Measurements from ENCODE around the gene BIN2.
"Not testable (repeated sequence)": the region's sequence is repeated elsewhere in the genome, so short reads cannot be mapped to it uniquely, and the experiment has no call there.

BIN2 gene

DNA sequence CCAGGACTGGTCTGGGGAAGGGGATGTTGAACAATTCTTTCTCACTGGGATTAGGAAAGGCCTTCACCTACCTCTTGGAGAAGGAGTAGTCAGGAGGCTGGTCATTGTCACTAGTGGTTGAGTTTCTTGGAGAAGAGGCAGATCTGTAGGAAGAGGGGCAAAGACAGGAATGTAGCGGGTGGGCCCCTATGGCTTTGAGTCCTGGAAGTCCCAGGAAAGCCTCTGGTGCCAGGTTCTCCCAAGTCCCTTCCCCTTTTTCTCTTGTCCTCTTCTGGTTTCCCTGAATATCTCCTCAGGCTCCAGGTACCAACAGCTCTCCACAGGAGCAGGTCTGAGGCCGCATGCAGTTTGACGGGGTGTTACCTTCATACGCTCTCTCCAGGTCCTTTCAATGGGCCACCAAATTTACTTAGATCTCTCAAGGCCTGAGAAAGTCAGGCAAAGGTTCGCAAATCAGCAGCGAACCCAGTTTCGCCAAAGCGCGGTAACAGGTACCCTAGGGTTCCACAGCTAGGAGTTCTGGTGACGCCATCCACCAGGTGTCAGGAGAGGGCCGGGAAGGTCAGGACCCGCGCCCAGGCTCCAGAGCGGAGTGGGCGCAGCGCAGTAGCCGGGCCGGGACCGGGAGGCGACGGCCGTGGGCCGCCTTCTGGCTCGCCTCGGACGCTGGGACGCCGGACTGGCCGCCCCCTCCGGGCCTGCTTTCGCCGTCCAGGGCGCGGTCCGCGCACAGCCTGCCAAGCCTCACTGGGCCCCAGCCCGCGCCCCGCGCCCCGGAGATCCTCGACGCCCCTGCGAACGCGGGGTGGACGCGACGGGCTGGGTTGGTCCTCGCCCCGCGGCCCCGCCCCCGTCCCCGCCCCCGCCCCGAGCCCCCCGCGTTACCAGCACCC, 54.6 kb downstream of the BIN2 start:
- no peak for DNase-seq (ENCODE audit: low read depth, low spot score)
- peak overlapping the region; percentile 96 for H3K27ac ChIP-seq

DNA sequence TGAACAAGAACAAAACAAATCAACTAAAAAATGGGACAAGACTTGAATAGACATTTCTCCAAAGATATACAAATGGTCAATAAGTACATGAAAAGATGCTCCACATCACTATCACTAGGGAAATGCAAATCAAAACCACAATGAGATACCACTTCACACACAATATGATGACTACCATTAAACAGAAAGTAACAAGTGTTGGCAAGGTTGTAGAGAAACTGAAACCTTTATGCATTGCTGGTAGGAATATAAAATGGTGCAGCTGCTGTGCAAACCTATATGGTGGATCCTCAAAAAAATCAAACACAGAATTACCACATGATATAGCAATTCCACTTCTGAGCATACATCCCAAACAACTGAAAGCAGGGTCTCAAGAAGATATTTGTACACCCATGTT, 59.0 kb downstream of the BIN2 start:
- no peak overlapping the region for H3K27ac ChIP-seq
- no peak for DNase-seq (ENCODE audit: low read depth, low spot score)

- no peak overlapping the region for H3K27ac ChIP-seq
- DNase-seq (ENCODE audit: low read depth, low spot score), result no peak
Observed at GRCh38 chr12:51264297-51264696, 59.7 kb downstream of the BIN2 start.

GRCh38 chr12:51263341-51263740, 60.6 kb downstream of the BIN2 start:
- H3K27ac ChIP-seq, result no peak overlapping the region
- no peak for DNase-seq (ENCODE audit: low read depth, low spot score)

DNA sequence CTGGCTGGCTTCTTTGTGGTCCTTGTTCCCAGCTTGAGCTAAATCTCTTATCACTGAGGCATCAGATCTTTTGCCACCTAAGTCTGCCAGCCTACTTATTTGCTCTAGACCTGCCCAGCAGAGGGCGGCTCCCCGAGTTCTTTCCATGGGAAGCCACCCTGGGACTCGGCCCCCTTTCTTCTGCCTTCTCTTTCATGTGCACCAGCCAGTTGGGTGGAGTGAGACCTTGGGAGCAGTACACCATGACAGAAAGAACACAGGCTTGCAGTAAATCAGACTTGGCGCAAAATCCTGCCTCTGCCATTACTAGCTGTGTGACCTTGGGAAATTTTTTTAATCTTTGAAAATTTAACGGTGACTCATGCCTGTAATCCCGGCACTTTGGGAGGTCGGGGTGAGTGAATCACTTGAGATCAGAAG, 61.2 kb downstream of the BIN2 start:
- H3K27ac ChIP-seq, result no peak overlapping the region
- no peak for DNase-seq (ENCODE audit: low read depth, low spot score)

DNA sequence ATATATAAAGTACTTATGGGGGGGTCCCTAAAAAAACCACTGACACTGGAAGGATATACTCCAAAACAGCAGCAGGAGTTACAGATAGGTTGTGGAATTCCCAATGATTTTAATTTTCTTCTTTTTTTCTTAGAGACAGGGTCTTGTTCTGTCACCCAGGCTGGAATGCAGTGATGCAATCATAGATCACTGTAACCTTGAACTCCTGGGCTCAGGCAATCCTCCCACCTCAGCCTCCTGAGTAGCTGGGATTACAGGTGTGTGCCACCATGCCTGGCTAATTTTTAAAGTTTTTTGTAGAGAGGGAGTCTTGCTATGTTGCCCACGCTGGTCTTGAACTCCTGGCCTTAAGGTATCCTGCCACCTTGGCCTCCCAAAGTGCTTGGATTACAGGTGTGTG, 64.4 kb downstream of the BIN2 start:
- DNase-seq (ENCODE audit: low read depth, low spot score); H3K27ac ChIP-seq: not testable (repeated sequence)

DNA sequence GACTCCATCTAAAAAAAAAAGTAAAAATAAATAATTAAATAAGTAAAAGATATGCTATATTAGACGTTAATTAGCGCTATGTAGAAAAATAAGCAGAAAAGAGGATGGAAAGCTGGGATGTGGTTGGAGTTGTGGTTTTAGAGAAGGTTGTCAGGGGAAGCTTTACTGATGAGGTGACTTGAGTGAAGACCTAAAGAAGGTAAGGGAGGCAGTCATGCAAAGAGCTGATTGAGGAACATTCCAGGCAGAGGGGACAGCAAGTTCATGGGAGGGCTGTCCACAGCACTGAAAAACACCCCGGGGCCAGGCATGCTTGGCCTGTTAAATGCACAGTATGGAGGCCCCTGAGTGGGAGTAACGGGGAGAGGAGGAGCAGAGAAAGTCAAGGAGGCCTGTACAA, 69.4 kb downstream of the BIN2 start:
- no peak for DNase-seq (ENCODE audit: low read depth, low spot score)
- H3K27ac ChIP-seq, result no peak overlapping the region

DNA sequence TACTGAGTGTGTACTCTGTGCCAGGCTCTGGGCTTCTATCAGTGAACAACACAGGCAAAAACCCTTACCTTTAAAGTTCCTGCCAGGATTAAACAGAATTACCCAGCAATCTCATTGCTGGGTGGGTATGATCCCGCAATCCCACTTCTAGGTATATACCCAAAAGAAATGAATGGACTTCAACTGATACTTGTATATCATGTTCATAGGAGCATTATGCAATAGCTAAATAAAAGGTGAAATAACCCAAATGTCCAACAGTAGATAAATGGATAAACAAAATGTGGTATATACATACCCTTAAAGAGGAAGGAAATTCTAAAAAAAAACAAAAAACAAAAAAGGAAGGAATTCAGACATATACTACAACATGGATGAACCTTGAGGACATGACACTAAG, 70.7 kb downstream of the BIN2 start:
- no peak for DNase-seq (ENCODE audit: low read depth, low spot score)
- H3K27ac ChIP-seq, result no peak overlapping the region

DNA sequence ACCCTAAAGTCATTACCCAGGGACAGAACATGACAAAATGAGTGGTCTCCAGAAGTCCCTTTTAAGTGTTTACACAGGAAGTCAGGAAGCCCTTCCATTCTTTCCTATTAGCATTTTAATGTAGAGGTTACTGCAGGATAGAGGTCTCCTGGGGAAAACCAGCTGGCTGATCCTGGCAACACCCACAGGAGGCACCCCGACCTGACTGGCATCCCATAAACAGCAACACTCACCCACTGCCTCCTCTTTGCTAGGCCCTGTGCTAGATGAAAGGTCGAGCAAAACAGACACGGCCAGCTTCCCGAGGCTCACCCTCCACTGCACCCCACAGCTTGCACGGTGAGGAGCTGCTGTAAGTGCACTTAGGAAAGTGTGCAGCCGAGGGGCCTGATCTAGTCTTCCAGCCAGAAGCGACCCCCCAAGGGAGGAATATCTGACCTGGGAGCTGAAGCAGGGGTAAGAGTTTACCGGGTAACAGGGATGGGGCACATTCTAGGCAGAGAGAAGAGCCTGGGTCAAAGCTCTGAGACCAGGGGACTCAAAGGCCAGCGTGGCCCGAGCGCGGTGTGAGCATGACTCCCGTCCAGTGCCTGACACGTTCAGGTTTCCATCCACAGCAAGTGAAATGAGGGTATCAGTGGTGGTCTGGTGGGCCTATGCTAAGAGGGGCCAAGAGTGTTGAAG, 76.3 kb downstream of the BIN2 start:
- DNase-seq (ENCODE audit: low read depth, low spot score), result no peak
- no peak overlapping the region for H3K27ac ChIP-seq

DNA sequence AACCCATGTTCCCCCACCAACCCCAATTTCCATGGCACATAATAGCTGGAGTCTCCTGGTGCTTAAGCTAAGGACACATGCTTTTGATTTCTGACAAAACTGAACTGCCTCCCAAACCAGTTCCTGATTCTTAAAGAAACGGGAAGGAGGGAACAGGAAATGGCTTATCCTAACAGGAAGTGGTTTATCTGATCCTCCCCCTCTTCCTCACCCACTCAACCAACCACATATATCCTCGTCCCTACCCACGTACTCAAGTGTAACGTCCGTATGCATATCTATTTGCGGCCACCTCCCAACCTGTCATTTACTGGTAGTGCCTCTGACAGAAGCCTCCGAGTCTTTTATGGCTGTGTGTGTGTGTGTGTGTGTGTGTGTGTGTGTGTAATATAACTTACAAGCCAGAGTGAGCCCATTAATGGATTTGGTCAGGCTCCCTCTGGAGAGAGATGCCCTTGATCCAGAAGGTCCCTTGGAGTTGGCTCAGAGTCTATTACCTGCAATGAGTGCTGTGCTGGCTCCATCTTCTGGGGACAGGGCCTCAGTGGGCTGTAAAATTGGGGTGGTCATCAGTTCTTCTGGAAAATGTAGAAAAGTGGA, 77.6 kb downstream of the BIN2 start:
- DNase-seq (ENCODE audit: low read depth, low spot score), result no peak
- peak overlapping the region; percentile 20 for H3K27ac ChIP-seq

DNA sequence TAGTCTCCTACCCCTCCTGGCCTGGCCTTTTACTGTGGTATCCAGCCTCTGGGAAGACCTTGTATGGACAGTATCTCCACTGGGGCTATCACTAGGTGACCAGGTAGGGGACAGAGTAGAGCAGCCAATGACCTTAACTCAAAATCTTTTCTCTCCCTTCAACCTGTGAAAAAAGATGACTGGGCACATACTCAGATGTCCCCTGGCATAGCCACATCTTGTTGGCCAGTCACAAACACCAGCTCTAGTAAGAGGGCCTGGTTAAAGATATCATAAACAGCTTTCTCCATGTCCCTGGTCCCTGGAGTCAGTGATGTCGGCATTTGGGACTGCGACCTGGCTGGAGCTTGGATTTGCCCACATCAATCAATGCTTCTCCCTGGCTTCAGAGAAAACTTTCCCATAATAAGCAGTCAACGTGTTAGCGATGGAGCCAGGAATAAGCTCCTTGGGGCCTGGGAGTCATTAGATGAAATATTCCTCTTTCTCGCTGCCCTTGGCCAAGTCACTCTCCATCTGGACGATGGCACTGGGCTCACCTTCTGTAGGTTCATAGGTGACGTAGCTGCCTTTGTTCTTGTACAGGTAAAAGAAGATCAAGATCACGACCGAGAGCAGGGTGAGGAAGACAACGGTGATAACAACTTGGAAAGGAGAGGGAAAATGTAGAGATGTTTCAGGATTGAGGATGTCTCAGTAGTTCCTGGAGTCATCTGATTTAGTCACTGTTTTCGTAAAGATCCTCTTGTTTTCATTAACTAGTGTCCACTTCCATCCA, 78.3 kb downstream of the BIN2 start:
- peak overlapping the region; percentile 20 for H3K27ac ChIP-seq
- DNase-seq (ENCODE audit: low read depth, low spot score), result no peak

DNA sequence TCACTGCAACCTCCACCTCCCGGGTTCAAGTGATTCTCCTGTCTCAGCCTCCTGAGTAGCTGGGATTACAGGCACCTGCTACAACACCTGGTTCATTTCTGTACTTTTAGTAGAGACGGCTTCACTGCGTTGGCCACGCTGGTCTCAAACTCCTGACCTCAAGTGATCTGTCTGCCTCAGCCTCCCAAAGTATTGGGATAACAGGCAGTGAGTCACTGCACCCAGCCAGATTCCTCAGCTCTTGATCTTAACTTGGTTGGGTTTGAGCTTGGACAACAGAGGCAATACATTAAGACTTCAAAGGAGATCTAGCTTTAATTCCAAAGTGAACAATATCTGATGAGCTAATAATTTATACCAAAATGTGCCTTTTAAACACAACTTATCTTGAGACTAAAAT, 79.7 kb downstream of the BIN2 start:
- no peak overlapping the region for H3K27ac ChIP-seq
- DNase-seq (ENCODE audit: low read depth, low spot score), result no peak

GRCh38 chr12:51242876-51243275, 81.1 kb downstream of the BIN2 start:
- DNase-seq (ENCODE audit: low read depth, low spot score), result no peak
- no peak overlapping the region for H3K27ac ChIP-seq

GRCh38 chr12:51242120-51242519, 81.9 kb downstream of the BIN2 start:
- peak overlapping the region; percentile 97 for H3K27ac ChIP-seq
- no peak for DNase-seq (ENCODE audit: low read depth, low spot score)

GRCh38 chr12:51240971-51241370, 83.0 kb downstream of the BIN2 start:
- no peak for DNase-seq (ENCODE audit: low read depth, low spot score)
- H3K27ac ChIP-seq, result peak overlapping the region; percentile 97

- DNase-seq (ENCODE audit: low read depth, low spot score), result peak; percentile 86
- peak within 1 kb of the TSS; percentile 97 for H3K27ac ChIP-seq
Observed at GRCh38 chr12:51238510-51239334, 85.3 kb downstream of the BIN2 start, which contains the start of gene DAZAP2. TSS of gene DAZAP2 (plus strand) at chr12:51238826. CDS start at chr12:51238908, 82 bp downstream.

DNA sequence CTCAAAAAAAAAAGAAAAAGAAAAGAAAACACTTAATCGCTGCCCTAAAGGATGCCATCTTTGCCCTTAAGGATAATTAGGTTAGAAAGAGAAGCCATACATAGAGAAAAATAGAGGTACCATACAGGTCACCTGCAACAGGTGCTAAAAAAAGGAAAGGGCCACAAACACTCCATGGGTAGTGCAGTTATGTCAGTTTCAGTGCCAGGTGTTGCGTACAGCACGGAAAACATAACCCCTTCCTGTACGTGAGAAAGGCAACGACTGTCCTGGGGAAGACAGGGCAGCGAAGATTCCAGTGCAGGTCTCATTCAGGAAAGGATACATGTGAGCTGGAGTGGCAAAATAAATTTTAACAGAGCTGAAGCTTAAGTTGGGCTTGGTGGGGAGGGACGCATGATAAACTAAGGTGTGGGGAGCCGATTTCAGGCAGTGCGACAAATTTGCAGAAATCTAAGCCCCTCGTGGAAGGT, 85.9 kb downstream of the BIN2 start:
- peak overlapping the region; percentile 97 for H3K27ac ChIP-seq
- DNase-seq (ENCODE audit: low read depth, low spot score), result no peak

DNA sequence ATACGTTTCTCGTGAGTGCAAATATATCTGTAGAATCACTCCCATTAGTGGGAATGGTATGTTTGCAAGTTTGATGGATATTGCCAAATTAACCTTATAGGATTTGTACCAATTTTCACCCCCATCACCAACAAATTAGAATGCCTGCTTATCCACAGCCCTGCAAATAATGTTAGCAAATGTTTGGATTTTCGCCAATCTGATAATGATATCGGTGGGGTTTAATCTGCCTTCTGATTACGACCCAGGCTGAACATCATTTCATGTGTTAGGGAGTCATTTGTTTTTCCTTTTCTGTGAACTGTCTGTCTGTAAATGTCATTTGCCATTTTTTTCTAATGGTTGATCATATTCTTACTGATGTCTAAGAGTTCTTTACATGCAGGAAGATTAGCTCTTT, 89.4 kb downstream of the BIN2 start:
- DNase-seq (ENCODE audit: low read depth, low spot score), result no peak
- no peak overlapping the region for H3K27ac ChIP-seq

DNA sequence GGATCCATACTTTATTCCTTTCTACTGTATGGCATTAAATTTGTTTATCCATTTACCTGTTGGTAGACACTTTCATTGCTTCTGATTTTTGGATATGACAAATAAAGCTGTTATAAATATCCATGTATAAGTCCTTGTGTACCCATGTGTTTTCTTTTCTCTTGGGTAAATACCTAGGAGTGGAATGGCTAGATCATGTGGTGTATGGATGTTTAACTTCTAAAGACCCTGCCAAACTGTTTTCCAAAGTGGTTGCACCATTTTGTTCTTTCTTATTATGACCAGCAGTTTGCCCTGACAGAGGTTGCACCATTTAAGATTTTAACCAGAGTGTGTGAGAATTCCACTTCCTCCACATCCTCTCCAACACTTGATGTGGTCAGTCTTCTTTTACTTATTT, 91.3 kb downstream of the BIN2 start:
- no peak for DNase-seq (ENCODE audit: low read depth, low spot score)
- H3K27ac ChIP-seq, result no peak overlapping the region
